ENCODE measurements around the gene GPR3. TPM values are rescaled to one million over a fixed set of nuclear protein-coding genes. Genes with fewer than 3 reads are reported as not detected.

Gene GPR3
- total RNA-seq, 4 donors from 2014 or later = 0.55 to 1.9 TPM; not detected in 2

GRCh38 chr1:27394282-27394658 lies 1.8 kb downstream of the GPR3 start:
- intact Hi-C loops (cut with DNase I; ENCODE audit: low total_unique reads) = loop anchor here (5.0 kb wide), 1 partner anchor 37 kb away; no protein-coding TSS in a partner anchor
- DNase-seq = no peak
- no peak for TF ChIP-seq POLR2A (IDR thresholded peaks at IDR 0.05)
- TF ChIP-seq CTCF (IDR thresholded peaks at IDR 0.05) = no peak

GRCh38 chr1:27394925-27395324 lies 2.5 kb downstream of the GPR3 start:
- no peak for DNase-seq
- H3K9me3 ChIP-seq = no peaks in the 10 kb centered on the region
- peaks cover 6 to 8% of the 10 kb centered on the region in 2 donors for H3K4me1 ChIP-seq
- intact Hi-C loops (cut with DNase I; ENCODE audit: low total_unique reads) = loop anchor here (5.0 kb wide), 2 partner anchors 38 to 267 kb away; no protein-coding TSS in a partner anchor
- H3K4me3 ChIP-seq = no peak overlapping the region
- H3K36me3 ChIP-seq = no peaks in the 10 kb centered on the region
- no peak overlapping the region for H3K27ac ChIP-seq
- no peaks in the 10 kb centered on the region for H3K27me3 ChIP-seq
- TF ChIP-seq CTCF (IDR thresholded peaks at IDR 0.05) (no peak), POLR2A (IDR thresholded peaks at IDR 0.05) (no peak)

More at GRCh38 chr1:27394282-27394658, 1.8 kb downstream of the GPR3 start:
- Histone ChIP-seq H3K27me3 (no peaks in the 10 kb centered on the region), H3K4me1 (peaks cover 6 to 8% of the 10 kb centered on the region in 2 donors), H3K36me3 (no peaks in the 10 kb centered on the region), H3K27ac (no peak overlapping the region), H3K4me3 (no peak overlapping the region), H3K9me3 (no peaks in the 10 kb centered on the region)

- no peak overlapping the region for H3K4me3 ChIP-seq
- no peak for TF ChIP-seq POLR2A (IDR thresholded peaks at IDR 0.05)
- TF ChIP-seq CTCF (IDR thresholded peaks at IDR 0.05) = peak; percentile 92 to 96 (median 96)
- no peaks in the 10 kb centered on the region for H3K36me3 ChIP-seq
- peak; percentile 74 to 83 for DNase-seq
- no peaks in the 10 kb centered on the region for H3K9me3 ChIP-seq
- no peaks in the 10 kb centered on the region for H3K27me3 ChIP-seq
- intact Hi-C loops (cut with DNase I; ENCODE audit: low total_unique reads) = loop anchor here (5.0 kb wide), 1 partner anchor 267 kb away; no protein-coding TSS in a partner anchor
- peaks cover 6 to 8% of the 10 kb centered on the region in 2 donors for H3K4me1 ChIP-seq
- H3K27ac ChIP-seq = no peak overlapping the region
These were observed 3.2 kb downstream of the GPR3 start for GRCh38 chr1:27395441-27396195.

GRCh38 chr1:27397110-27397509 lies 4.7 kb downstream of the GPR3 start:
- intact Hi-C loops (cut with DNase I; ENCODE audit: low total_unique reads) = loop anchor here (5.0 kb wide), 1 partner anchor 265 kb away; no protein-coding TSS in a partner anchor
- H3K27me3 ChIP-seq = no peaks in the 10 kb centered on the region
- DNase-seq = no peak
- H3K4me3 ChIP-seq = no peak overlapping the region
- TF ChIP-seq CTCF (IDR thresholded peaks at IDR 0.05) (no peak), POLR2A (IDR thresholded peaks at IDR 0.05) (no peak)
- no peak overlapping the region for H3K27ac ChIP-seq
- H3K9me3 ChIP-seq = no peaks in the 10 kb centered on the region
- H3K36me3 ChIP-seq = no peaks in the 10 kb centered on the region
- peaks cover under 1 to 2% of the 10 kb centered on the region in 2 donors for H3K4me1 ChIP-seq

- H3K4me1 ChIP-seq = peaks cover 6% of the 10 kb centered on the region in 2 donors
- H3K27me3 ChIP-seq = no peaks in the 10 kb centered on the region
- no peak overlapping the region for H3K4me3 ChIP-seq
- no peaks in the 10 kb centered on the region for H3K9me3 ChIP-seq
- TF ChIP-seq CTCF (IDR thresholded peaks at IDR 0.05) (no peak), POLR2A (IDR thresholded peaks at IDR 0.05) (no peak)
- intact Hi-C loops (cut with DNase I; ENCODE audit: low total_unique reads) = loop anchor here (5.0 kb wide), 1 partner anchor 265 kb away; no protein-coding TSS in a partner anchor
- DNase-seq = no peak
- H3K36me3 ChIP-seq = no peaks in the 10 kb centered on the region
- no peak overlapping the region for H3K27ac ChIP-seq
These were observed 5.3 kb downstream of the GPR3 start for GRCh38 chr1:27397749-27398148.
